ENCODE results near the gene WDR43. TPM values are rescaled to one million over a fixed set of nuclear protein-coding genes. Genes with fewer than 3 reads are reported as not detected.

WDR43 gene
- total RNA-seq, 1 donor, result 79.3 TPM

DNA sequence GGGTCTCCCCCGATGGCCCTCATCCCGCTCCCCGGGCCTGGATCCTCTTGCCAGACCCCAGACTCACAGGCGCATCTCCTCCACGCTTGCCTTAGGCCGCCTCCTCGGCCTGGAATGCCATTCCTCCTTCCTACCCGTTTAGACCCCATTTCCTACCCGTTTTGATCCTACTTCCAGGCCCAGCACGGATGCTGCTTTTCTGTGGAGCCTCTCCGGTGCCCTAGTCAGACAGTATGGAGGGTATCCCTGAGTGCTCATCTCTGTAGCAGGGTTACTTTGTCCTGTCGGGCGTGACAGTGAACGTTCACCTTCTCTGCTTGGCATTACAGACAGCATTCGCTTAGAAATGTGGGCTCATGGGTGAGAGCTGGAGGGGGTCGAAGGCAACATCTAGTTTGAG lies 96.0 kb downstream of the WDR43 start:
- H3K27me3 ChIP-seq (ENCODE audit: insufficient read depth, low read length), result no peaks in the 10 kb centered on the region
- H2AFZ ChIP-seq (ENCODE audit: low read length), result no peak overlapping the region
- no peaks in the 10 kb centered on the region for H3K79me2 ChIP-seq (ENCODE audit: insufficient read depth, low read length)
- no peaks in the 10 kb centered on the region for H4K20me1 ChIP-seq (ENCODE audit: insufficient read depth, low read length)
- peak; percentile 79 for DNase-seq (ENCODE audit: insufficient read length, low spot score, missing footprints)
- no peaks in the 10 kb centered on the region for H3K9me3 ChIP-seq (ENCODE audit: low read depth, low read length)
- no peaks in the 10 kb centered on the region for H3K36me3 ChIP-seq (ENCODE audit: insufficient read depth, low read length)
- H3K27ac ChIP-seq (ENCODE audit: low read depth, low read length), result no peak overlapping the region
- no peak overlapping the region for H3K4me3 ChIP-seq (ENCODE audit: insufficient read depth, low read length)
- no peak overlapping the region for H3K4me2 ChIP-seq (ENCODE audit: insufficient read depth, low read length)
- TF ChIP-seq, protein P1, sequence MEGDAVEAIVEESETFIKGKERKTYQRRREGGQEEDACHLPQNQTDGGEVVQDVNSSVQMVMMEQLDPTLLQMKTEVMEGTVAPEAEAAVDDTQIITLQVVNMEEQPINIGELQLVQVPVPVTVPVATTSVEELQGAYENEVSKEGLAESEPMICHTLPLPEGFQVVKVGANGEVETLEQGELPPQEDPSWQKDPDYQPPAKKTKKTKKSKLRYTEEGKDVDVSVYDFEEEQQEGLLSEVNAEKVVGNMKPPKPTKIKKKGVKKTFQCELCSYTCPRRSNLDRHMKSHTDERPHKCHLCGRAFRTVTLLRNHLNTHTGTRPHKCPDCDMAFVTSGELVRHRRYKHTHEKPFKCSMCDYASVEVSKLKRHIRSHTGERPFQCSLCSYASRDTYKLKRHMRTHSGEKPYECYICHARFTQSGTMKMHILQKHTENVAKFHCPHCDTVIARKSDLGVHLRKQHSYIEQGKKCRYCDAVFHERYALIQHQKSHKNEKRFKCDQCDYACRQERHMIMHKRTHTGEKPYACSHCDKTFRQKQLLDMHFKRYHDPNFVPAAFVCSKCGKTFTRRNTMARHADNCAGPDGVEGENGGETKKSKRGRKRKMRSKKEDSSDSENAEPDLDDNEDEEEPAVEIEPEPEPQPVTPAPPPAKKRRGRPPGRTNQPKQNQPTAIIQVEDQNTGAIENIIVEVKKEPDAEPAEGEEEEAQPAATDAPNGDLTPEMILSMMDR (IDR thresholded peaks at IDR 0.05; ENCODE audit: extremely low read depth, low read depth, low read length), result no peak
- peaks cover 4% of the 10 kb centered on the region for H3K4me1 ChIP-seq (ENCODE audit: insufficient read depth, low read length)

DNA sequence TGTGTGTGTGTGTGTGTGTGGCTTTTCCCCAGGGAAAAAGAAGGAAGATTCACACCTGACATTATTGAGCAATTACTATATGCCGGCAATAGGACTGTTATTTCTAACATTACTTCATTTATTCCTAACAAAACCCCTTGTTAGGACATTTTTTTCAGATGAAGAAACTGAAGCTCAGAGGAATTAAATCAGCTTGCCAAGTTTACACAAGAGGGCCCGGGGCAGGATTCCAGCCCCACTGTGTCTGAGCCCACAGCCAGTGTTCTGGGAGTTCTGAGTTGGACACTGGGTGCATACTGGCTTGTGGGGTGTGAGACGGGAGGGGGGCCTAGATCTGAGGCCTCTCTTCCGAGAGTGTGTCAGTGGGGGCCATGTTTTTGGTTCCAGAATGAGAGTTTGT lies 96.6 kb downstream of the WDR43 start:
- Histone ChIP-seq H2AFZ (ENCODE audit: low read length) (no peak overlapping the region), H3K27ac (ENCODE audit: low read depth, low read length) (no peak overlapping the region), H4K20me1 (ENCODE audit: insufficient read depth, low read length) (no peaks in the 10 kb centered on the region), H3K9me3 (ENCODE audit: low read depth, low read length) (no peaks in the 10 kb centered on the region), H3K36me3 (ENCODE audit: insufficient read depth, low read length) (no peaks in the 10 kb centered on the region), H3K79me2 (ENCODE audit: insufficient read depth, low read length) (no peaks in the 10 kb centered on the region), H3K4me1 (ENCODE audit: insufficient read depth, low read length) (peaks cover 4% of the 10 kb centered on the region), H3K27me3 (ENCODE audit: insufficient read depth, low read length) (no peaks in the 10 kb centered on the region), H3K4me3 (ENCODE audit: insufficient read depth, low read length) (no peak overlapping the region), H3K4me2 (ENCODE audit: insufficient read depth, low read length) (no peak overlapping the region)
- peak; percentile 72 for DNase-seq (ENCODE audit: insufficient read length, low spot score, missing footprints)
- TF ChIP-seq, protein P1 (IDR thresholded peaks at IDR 0.05; ENCODE audit: extremely low read depth, low read depth, low read length), result no peak

DNA sequence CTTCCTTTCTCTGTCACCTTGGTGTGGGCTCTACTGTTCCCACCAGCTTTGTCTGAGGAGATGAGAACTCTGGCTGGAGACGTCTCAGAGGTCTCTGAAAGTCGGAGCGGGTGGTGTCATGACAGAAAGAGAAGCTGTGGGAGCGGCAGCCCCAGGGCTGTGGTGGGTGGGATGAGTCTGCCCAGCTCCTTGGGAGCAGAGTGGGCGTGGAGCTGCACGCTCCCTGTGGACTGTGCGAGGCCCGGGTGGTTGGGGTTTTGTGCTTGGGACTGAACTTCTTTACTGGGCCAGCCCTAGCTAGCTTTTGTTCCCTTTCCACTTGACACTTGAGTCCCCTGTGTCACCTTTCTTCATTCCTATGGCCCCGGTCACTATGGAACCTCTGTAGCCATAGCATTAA lies 97.0 kb downstream of the WDR43 start:
- no peak overlapping the region for H3K4me2 ChIP-seq (ENCODE audit: insufficient read depth, low read length)
- no peaks in the 10 kb centered on the region for H3K9me3 ChIP-seq (ENCODE audit: low read depth, low read length)
- no peak overlapping the region for H3K4me3 ChIP-seq (ENCODE audit: insufficient read depth, low read length)
- H3K36me3 ChIP-seq (ENCODE audit: insufficient read depth, low read length), result no peaks in the 10 kb centered on the region
- DNase-seq (ENCODE audit: insufficient read length, low spot score, missing footprints), result no peak
- TF ChIP-seq, protein P1 (IDR thresholded peaks at IDR 0.05; ENCODE audit: extremely low read depth, low read depth, low read length), result no peak
- H3K4me1 ChIP-seq (ENCODE audit: insufficient read depth, low read length), result peaks cover 4% of the 10 kb centered on the region
- H4K20me1 ChIP-seq (ENCODE audit: insufficient read depth, low read length), result no peaks in the 10 kb centered on the region
- H2AFZ ChIP-seq (ENCODE audit: low read length), result no peak overlapping the region
- no peak overlapping the region for H3K27ac ChIP-seq (ENCODE audit: low read depth, low read length)
- no peaks in the 10 kb centered on the region for H3K27me3 ChIP-seq (ENCODE audit: insufficient read depth, low read length)
- no peaks in the 10 kb centered on the region for H3K79me2 ChIP-seq (ENCODE audit: insufficient read depth, low read length)

DNA sequence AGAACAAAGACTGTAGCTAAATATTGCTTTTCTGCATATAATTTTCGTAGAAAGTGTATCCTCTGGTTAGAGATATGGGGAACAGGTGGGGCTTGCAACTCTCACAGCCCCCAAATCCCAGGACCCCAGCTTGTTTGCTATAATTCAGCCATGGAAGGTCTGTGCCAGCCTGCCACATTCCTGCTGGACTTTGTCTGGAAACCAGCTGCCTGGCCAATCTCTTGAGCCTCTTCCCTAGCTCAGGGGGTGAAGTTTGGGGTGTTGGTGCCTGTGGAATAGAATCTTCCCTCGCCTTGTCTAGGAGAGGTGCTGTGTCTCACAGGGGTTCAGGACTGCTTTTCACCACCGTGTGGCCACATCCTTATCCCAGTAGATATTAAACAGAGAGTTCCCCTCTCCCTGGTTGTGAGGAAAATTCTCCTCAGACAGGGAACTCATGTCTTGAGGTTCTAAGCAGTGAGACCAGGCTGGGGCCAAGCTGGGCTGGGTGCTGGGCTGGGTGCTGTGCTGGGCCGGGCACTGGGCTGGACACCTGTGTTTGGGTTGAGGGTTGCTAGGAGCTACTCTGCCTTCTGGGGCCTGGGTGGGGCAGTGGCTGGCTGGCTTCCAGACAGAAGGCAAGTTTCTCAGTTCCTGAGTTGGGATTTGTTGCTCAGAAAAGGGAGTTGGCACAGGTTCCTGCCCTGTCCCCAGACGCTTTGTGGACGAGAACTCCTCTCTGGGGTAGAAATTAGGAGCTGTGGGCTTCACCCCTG lies 98.9 kb downstream of the WDR43 start:
- H3K4me2 ChIP-seq (ENCODE audit: insufficient read depth, low read length), result no peak overlapping the region
- DNase-seq (ENCODE audit: insufficient read length, low spot score, missing footprints), result peak; percentile 59
- H3K27me3 ChIP-seq (ENCODE audit: insufficient read depth, low read length), result no peaks in the 10 kb centered on the region
- no peak overlapping the region for H2AFZ ChIP-seq (ENCODE audit: low read length)
- no peaks in the 10 kb centered on the region for H3K79me2 ChIP-seq (ENCODE audit: insufficient read depth, low read length)
- no peaks in the 10 kb centered on the region for H3K9me3 ChIP-seq (ENCODE audit: low read depth, low read length)
- H3K27ac ChIP-seq (ENCODE audit: low read depth, low read length), result no peak overlapping the region
- no peak overlapping the region for H3K4me3 ChIP-seq (ENCODE audit: insufficient read depth, low read length)
- no peaks in the 10 kb centered on the region for H3K36me3 ChIP-seq (ENCODE audit: insufficient read depth, low read length)
- TF ChIP-seq, protein P1 (IDR thresholded peaks at IDR 0.05; ENCODE audit: extremely low read depth, low read depth, low read length), result no peak
- H3K4me1 ChIP-seq (ENCODE audit: insufficient read depth, low read length), result peaks cover 6% of the 10 kb centered on the region
- H4K20me1 ChIP-seq (ENCODE audit: insufficient read depth, low read length), result no peaks in the 10 kb centered on the region

Data from osteoblast (primary cell).